GM13976 (cell line): ENCODE data around the gene SPZ1.
"Not testable (repeated sequence)": the region's sequence is repeated elsewhere in the genome, so short reads cannot be mapped to it uniquely, and the experiment has no call there.

Experiments
- DNase-seq: peaks from one replicate; pipeline ENCODE4 v3.0.0; 2012; ENCODE audit warnings: low spot score
- CTCF ChIP-seq: IDR thresholded peaks from 2 replicates; pipeline ENCODE4 v1.5.1; 2012; ENCODE audit warnings: borderline replicate concordance, mild to moderate bottlenecking; ENCODE audit not compliant: insufficient read depth; ENCODE audit errors: extremely low read depth, missing control alignments, control extremely low read depth
- in situ Hi-C: fragments of 300-500 bp; cut with MboI; formaldehyde crosslinking; loops from one replicate; pipeline ENCODE4 v1.12.0; 2022; ENCODE audit warnings: low sequenced_read_pairs, mixed read lengths, inconsistent platforms; ENCODE audit not compliant: unreplicated experiment

Gene SPZ1

GRCh38 chr5:80288177-80288576 is 31.6 kb upstream of the SPZ1 start:
- in situ Hi-C loops: no loop called here
- TF ChIP-seq CTCF: no peak
- no peak for DNase-seq

- TF ChIP-seq CTCF: no peak
- in situ Hi-C loops: no loop called here
- DNase-seq: no peak
Observed at GRCh38 chr5:80289320-80289719, 30.5 kb upstream of the SPZ1 start.

GRCh38 chr5:80291761-80292160 is 28.0 kb upstream of the SPZ1 start:
- no peak for DNase-seq
- no peak for TF ChIP-seq CTCF
- in situ Hi-C loops: loop anchor here (10.0 kb wide), 1 partner anchor 197 kb away; no protein-coding TSS in a partner anchor

GRCh38 chr5:80296121-80296520 is 23.7 kb upstream of the SPZ1 start:
- in situ Hi-C loops: loop anchor here (10.0 kb wide), 1 partner anchor 201 kb away; no protein-coding TSS in a partner anchor
- TF ChIP-seq CTCF: no peak
- DNase-seq: no peak

- in situ Hi-C loops: loop anchor here (10.0 kb wide), 1 partner anchor 205 kb away; no protein-coding TSS in a partner anchor
- TF ChIP-seq CTCF: no peak
- no peak for DNase-seq
Observed at GRCh38 chr5:80299601-80300000, 20.2 kb upstream of the SPZ1 start.

- in situ Hi-C loops: loop anchor here (25.0 kb wide), 1 partner anchor 413 kb away; no protein-coding TSS in a partner anchor
- DNase-seq: no peak
- no peak for TF ChIP-seq CTCF
Observed at GRCh38 chr5:80300125-80300524, 19.7 kb upstream of the SPZ1 start.

GRCh38 chr5:80300796-80301195 is 19.0 kb upstream of the SPZ1 start:
- in situ Hi-C loops: loop anchor here (25.0 kb wide), 1 partner anchor 413 kb away; no protein-coding TSS in a partner anchor
- not testable (repeated sequence) for DNase-seq

- not testable (repeated sequence) for DNase-seq
- in situ Hi-C loops: loop anchor here (25.0 kb wide), 1 partner anchor 414 kb away; no protein-coding TSS in a partner anchor
Observed at GRCh38 chr5:80301342-80301741, 18.5 kb upstream of the SPZ1 start.
